Mesendoderm (in vitro differentiated cells): ENCODE measurements around the gene CACNA1H.

ENCODE experiments used
- DNase-seq: peaks from one replicate; pipeline ENCODE4 v3.0.0; 2013
- H2AK5ac ChIP-seq: 2 replicates; pipeline ENCODE4 v1.6.1; 2013; ENCODE audit warnings: low read length, inconsistent platforms
- H2BK120ac ChIP-seq: 2 replicates; pipeline ENCODE4 v1.6.1; 2013; ENCODE audit warnings: low read depth, mild to moderate bottlenecking, low read length, moderate library complexity, mixed read lengths
- H2BK15ac ChIP-seq: replicated peaks from 2 replicates; pipeline ENCODE4 v1.6.1; 2013; ENCODE audit warnings: low read depth, mild to moderate bottlenecking, moderate library complexity
- H2BK5ac ChIP-seq: 2 replicates; pipeline ENCODE4 v1.6.1; 2013; ENCODE audit warnings: low read length, inconsistent platforms
- H3K18ac ChIP-seq: 2 replicates; pipeline ENCODE4 v1.6.1; 2013; ENCODE audit warnings: mild to moderate bottlenecking, low read length, mixed read lengths
- H3K23ac ChIP-seq: one replicate; pipeline ENCODE4 v1.6.1; 2013; ENCODE audit warnings: low read length
- H3K27ac ChIP-seq: 2 replicates; pipeline ENCODE4 v1.5.1; 2013; ENCODE audit warnings: low read depth, mild to moderate bottlenecking, inconsistent platforms, low read length, moderate library complexity
- H3K27me3 ChIP-seq: 2 replicates; pipeline ENCODE4 v1.6.1; 2013; ENCODE audit warnings: low read length, control low read depth, mild to moderate bottlenecking, inconsistent platforms; ENCODE audit not compliant: insufficient read depth, poor library complexity
- H3K36me3 ChIP-seq: 2 replicates; pipeline ENCODE4 v1.6.1; 2013; ENCODE audit warnings: low read length, inconsistent platforms; ENCODE audit not compliant: control insufficient read depth, insufficient read depth
- H3K4ac ChIP-seq: one replicate; pipeline ENCODE4 v1.6.1; 2013; ENCODE audit warnings: low read depth, mild to moderate bottlenecking, low read length, moderate library complexity
- H3K4me1 ChIP-seq: 2 replicates; pipeline ENCODE4 v1.6.1; 2013; ENCODE audit warnings: low read depth, low read length, inconsistent platforms; ENCODE audit not compliant: control insufficient read depth
- H3K4me2 ChIP-seq: 2 replicates; pipeline ENCODE4 v1.6.1; 2013; ENCODE audit warnings: low read length
- H3K4me3 ChIP-seq: 2 replicates; pipeline ENCODE4 v1.5.1; 2013; ENCODE audit warnings: mild to moderate bottlenecking, low read length
- H3K56ac ChIP-seq: one replicate; pipeline ENCODE4 v1.6.1; 2013; ENCODE audit warnings: low read length
- H3K79me1 ChIP-seq: 2 replicates; pipeline ENCODE4 v1.6.1; 2013; ENCODE audit warnings: low read length, inconsistent platforms
- H3K79me2 ChIP-seq: 2 replicates; pipeline ENCODE4 v1.6.1; 2013; ENCODE audit warnings: mild to moderate bottlenecking, low read length; ENCODE audit not compliant: control insufficient read depth, insufficient read depth
- H3K9ac ChIP-seq: 2 replicates; pipeline ENCODE4 v1.6.1; 2013; ENCODE audit warnings: low read length, inconsistent platforms
- H4K5ac ChIP-seq: one replicate; pipeline ENCODE4 v1.6.1; 2013; ENCODE audit warnings: low read length
- H4K8ac ChIP-seq: one replicate; pipeline ENCODE4 v1.6.1; 2013; ENCODE audit warnings: low read depth, mild to moderate bottlenecking, control low read depth, low read length, moderate library complexity
- WGBS: extraction: QIAGEN DNeasy Blood & Tissue Kit; methylation state at CpG from one replicate; pipeline ENCODE4 v1.1.7; 2013; ENCODE audit warnings: low lambda C conversion rate, missing lambda C conversion rate; ENCODE audit not compliant: insufficient coverage; ENCODE audit errors: extremely low coverage; 5-methylcytosine and 5-hydroxymethylcytosine counted together

Gene CACNA1H

GRCh38 chr16:1163567-1164055, 10.7 kb downstream of the CACNA1H start:
- WGBS: no CpG with 5 or more reads among the region's 19 CpGs
- no peak overlapping the region for H2BK5ac ChIP-seq
- no peak overlapping the region for H2BK120ac ChIP-seq
- DNase-seq: peak; percentile 87
- no peak overlapping the region for H4K5ac ChIP-seq
- H3K9ac ChIP-seq: no peak overlapping the region
- peak overlapping the region; percentile 89 for H3K23ac ChIP-seq
- no peaks in the 10 kb centered on the region for H3K79me2 ChIP-seq
- no peaks in the 10 kb centered on the region for H3K36me3 ChIP-seq
- H2AK5ac ChIP-seq: no peak overlapping the region
- no peaks in the 10 kb centered on the region for H3K27me3 ChIP-seq
- H3K4ac ChIP-seq: no peak overlapping the region
- H2BK15ac ChIP-seq: no peak overlapping the region
- no peak overlapping the region for H3K18ac ChIP-seq
- no peak overlapping the region for H3K4me3 ChIP-seq
- peaks cover 1% of the 10 kb centered on the region for H3K4me1 ChIP-seq
- H3K79me1 ChIP-seq: no peaks in the 10 kb centered on the region
- peak overlapping the region; percentile 4 for H3K27ac ChIP-seq
- H3K56ac ChIP-seq: peak overlapping the region; percentile 64
- no peak overlapping the region for H4K8ac ChIP-seq
- no peak overlapping the region for H3K4me2 ChIP-seq

- H3K23ac ChIP-seq: no peak overlapping the region
- no peak overlapping the region for H4K8ac ChIP-seq
- H3K4me3 ChIP-seq: no peak overlapping the region
- H2BK15ac ChIP-seq: no peak overlapping the region
- H2BK120ac ChIP-seq: no peak overlapping the region
- H3K4ac ChIP-seq: no peak overlapping the region
- no CpG with 5 or more reads among the region's 14 CpGs for WGBS
- no peaks in the 10 kb centered on the region for H3K79me2 ChIP-seq
- H2BK5ac ChIP-seq: no peak overlapping the region
- DNase-seq: no peak
- H3K27ac ChIP-seq: no peak overlapping the region
- H3K18ac ChIP-seq: no peak overlapping the region
- no peaks in the 10 kb centered on the region for H3K36me3 ChIP-seq
- H4K5ac ChIP-seq: no peak overlapping the region
- H3K79me1 ChIP-seq: no peaks in the 10 kb centered on the region
- peaks cover 1% of the 10 kb centered on the region for H3K4me1 ChIP-seq
- peak overlapping the region; percentile 17 for H3K56ac ChIP-seq
- H3K4me2 ChIP-seq: no peak overlapping the region
- H3K9ac ChIP-seq: no peak overlapping the region
- no peak overlapping the region for H2AK5ac ChIP-seq
- H3K27me3 ChIP-seq: no peaks in the 10 kb centered on the region
Measured at GRCh38 chr16:1164382-1164781, 11.5 kb downstream of the CACNA1H start.

GRCh38 chr16:1164975-1165374, 12.1 kb downstream of the CACNA1H start:
- H3K79me2 ChIP-seq: no peaks in the 10 kb centered on the region
- no peak overlapping the region for H2BK15ac ChIP-seq
- H3K4ac ChIP-seq: no peak overlapping the region
- no peak overlapping the region for H3K9ac ChIP-seq
- no peak overlapping the region for H3K18ac ChIP-seq
- H4K8ac ChIP-seq: no peak overlapping the region
- no peak for DNase-seq
- no peaks in the 10 kb centered on the region for H3K36me3 ChIP-seq
- no peak overlapping the region for H3K23ac ChIP-seq
- no peak overlapping the region for H3K27ac ChIP-seq
- no peak overlapping the region for H3K56ac ChIP-seq
- no peaks in the 10 kb centered on the region for H3K27me3 ChIP-seq
- H2AK5ac ChIP-seq: no peak overlapping the region
- no CpG with 5 or more reads among the region's 17 CpGs for WGBS
- no peak overlapping the region for H3K4me3 ChIP-seq
- no peak overlapping the region for H2BK5ac ChIP-seq
- no peak overlapping the region for H2BK120ac ChIP-seq
- no peaks in the 10 kb centered on the region for H3K79me1 ChIP-seq
- no peak overlapping the region for H3K4me2 ChIP-seq
- H4K5ac ChIP-seq: no peak overlapping the region
- H3K4me1 ChIP-seq: peaks cover 1% of the 10 kb centered on the region

- Histone ChIP-seq H3K4me2 (no peak overlapping the region), H3K9ac (no peak overlapping the region), H3K79me1 (no peaks in the 10 kb centered on the region), H2AK5ac (no peak overlapping the region), H3K18ac (no peak overlapping the region), H4K8ac (no peak overlapping the region), H3K27ac (no peak overlapping the region), H4K5ac (no peak overlapping the region), H2BK15ac (no peak overlapping the region), H3K36me3 (no peaks in the 10 kb centered on the region), H3K4me3 (no peak overlapping the region), H3K79me2 (no peaks in the 10 kb centered on the region), H3K27me3 (no peaks in the 10 kb centered on the region), H3K23ac (no peak overlapping the region), H3K4ac (no peak overlapping the region), H2BK120ac (no peak overlapping the region), H2BK5ac (no peak overlapping the region), H3K4me1 (peaks cover 1% of the 10 kb centered on the region), H3K56ac (no peak overlapping the region)
- no CpG with 5 or more reads among the region's 12 CpGs for WGBS
- no peak for DNase-seq
Measured at GRCh38 chr16:1165511-1165910, 12.6 kb downstream of the CACNA1H start.

GRCh38 chr16:1167276-1168107, 14.6 kb downstream of the CACNA1H start:
- no peak for DNase-seq
- Histone ChIP-seq H3K4me1 (peaks cover 1% of the 10 kb centered on the region), H2AK5ac (no peak overlapping the region), H3K79me1 (no peaks in the 10 kb centered on the region), H2BK5ac (no peak overlapping the region), H3K56ac (no peak overlapping the region), H3K27me3 (no peaks in the 10 kb centered on the region), H4K8ac (no peak overlapping the region), H4K5ac (no peak overlapping the region), H3K36me3 (no peaks in the 10 kb centered on the region), H3K23ac (no peak overlapping the region), H3K9ac (no peak overlapping the region), H3K4ac (no peak overlapping the region), H3K18ac (no peak overlapping the region), H2BK15ac (no peak overlapping the region), H2BK120ac (no peak overlapping the region), H3K4me2 (no peak overlapping the region), H3K4me3 (no peak overlapping the region), H3K79me2 (no peaks in the 10 kb centered on the region), H3K27ac (no peak overlapping the region)
- WGBS: no CpG with 5 or more reads among the region's 52 CpGs
